ENCODE results near the gene CYLD. TPM values are rescaled to one million over a fixed set of nuclear protein-coding genes. Genes with fewer than 3 reads are reported as not detected.

CYLD gene
- total and polyA plus RNA-seq, 4 donors: 15.3 to 90.5 (median 26.0) TPM

GRCh38 chr16:50847166-50847565 lies 105.3 kb downstream of the CYLD start:
- H3K4me3 ChIP-seq: no peak overlapping the region
- TF ChIP-seq CTCF (IDR thresholded peaks at IDR 0.05; ENCODE audit: control extremely low read depth, extremely low read depth): no peak
- no peak for DNase-seq
- no peak for ATAC-seq (ENCODE audit: insufficient read depth, low FRiP score)
- H3K9me3 ChIP-seq (ENCODE audit: control insufficient read depth in 4 of 4, insufficient read depth in 3 of 4, low read length in 3 of 4): peaks cover 0 to 4% (median 0%) of the 10 kb centered on the region in 4 donors
- WGBS, 2 donors: 75 to 85% methylated on average over 3 of the region's 3 CpGs
- peaks cover 0 to 4% (median 0%) of the 10 kb centered on the region in 5 donors for H3K4me1 ChIP-seq (ENCODE audit: control insufficient read depth in 5 of 5, insufficient read depth in 5 of 5, low read length in 5 of 5)
- H3K27me3 ChIP-seq (ENCODE audit: control insufficient read depth in 3 of 3, insufficient read depth in 3 of 3, low read length in 2 of 3): peaks cover 0 to 25% (median 3%) of the 10 kb centered on the region in 3 donors
- no peak overlapping the region for H3K27ac ChIP-seq (ENCODE audit: low read depth in 1 of 2, low read length in 1 of 2)
- no peak overlapping the region for H3K9ac ChIP-seq (ENCODE audit: insufficient read depth in 1 of 2, low read length in 2 of 2)
- H3K36me3 ChIP-seq (ENCODE audit: control insufficient read depth in 4 of 4, insufficient read depth in 4 of 4, low read length in 4 of 4): no peaks in the 10 kb centered on the region

- 84 to 90% methylated on average over 7 of the region's 7 CpGs for WGBS, 2 donors
Observed at GRCh38 chr16:50848755-50849514, 107.0 kb downstream of the CYLD start.

More at GRCh38 chr16:50848755-50849514, 107.0 kb downstream of the CYLD start:
- ATAC-seq (ENCODE audit: insufficient read depth, low FRiP score) (no peak), DNase-seq (no peak)
- H3K9ac ChIP-seq (ENCODE audit: insufficient read depth in 1 of 2, low read length in 2 of 2): no peak overlapping the region
- H3K27me3 ChIP-seq (ENCODE audit: control insufficient read depth in 3 of 3, insufficient read depth in 3 of 3, low read length in 2 of 3): peaks cover 0 to 15% (median 2%) of the 10 kb centered on the region in 3 donors
- peaks cover 0 to 4% (median 0%) of the 10 kb centered on the region in 5 donors for H3K4me1 ChIP-seq (ENCODE audit: control insufficient read depth in 5 of 5, insufficient read depth in 5 of 5, low read length in 5 of 5)
- peaks cover 0 to 4% (median 0%) of the 10 kb centered on the region in 4 donors for H3K9me3 ChIP-seq (ENCODE audit: control insufficient read depth in 4 of 4, insufficient read depth in 3 of 4, low read length in 3 of 4)
- H3K4me3 ChIP-seq: no peak overlapping the region
- no peak for TF ChIP-seq CTCF (IDR thresholded peaks at IDR 0.05; ENCODE audit: control extremely low read depth, extremely low read depth)
- H3K27ac ChIP-seq (ENCODE audit: low read depth in 1 of 2, low read length in 1 of 2): no peak overlapping the region
- no peaks in the 10 kb centered on the region for H3K36me3 ChIP-seq (ENCODE audit: control insufficient read depth in 4 of 4, insufficient read depth in 4 of 4, low read length in 4 of 4)

Small RNAs within 50 kb of the gene (small RNA-seq; reads per million reads assigned to genes)
- gene MIR3181 (ENCODE audit: low replicate concordance): 0.13 reads per million

Other genes starting within 250 kb of the CYLD start
- 10 to 100 TPM; 12.6 to 14.1 TPM for gene NKD1, start 193.7 kb upstream of the CYLD start, total RNA-seq
- 1 to 10 TPM; 2.3 to 3.3 TPM for gene NKD1, start 193.7 kb upstream of the CYLD start, polyA plus RNA-seq
- 10 to 100 TPM in 1 of 2 donors, 1 to 10 TPM in 1; 3.1 to 14.8 TPM for gene SNX20, start 60.8 kb upstream of the CYLD start, total RNA-seq
- gene SNX20, start 60.8 kb upstream of the CYLD start, polyA plus RNA-seq: 10 to 100 TPM in 1 of 2 donors, 1 to 10 TPM in 1; 4.1 to 14.9 TPM
- 10 to 100 TPM in 1 of 2 donors, 1 to 10 TPM in 1; 4.3 to 14.1 TPM for gene NOD2, start 48.5 kb upstream of the CYLD start, total RNA-seq
- gene NOD2, start 48.5 kb upstream of the CYLD start, polyA plus RNA-seq: 1 to 10 TPM; 2.1 to 7.5 TPM

Measured in lung (tissue), 13 donors.